Dedifferentiated amniotic fluid mesenchymal stem cell (primary cell): ENCODE results near the gene GNAT3.
A peak's percentile ranks its signal among the peaks of the same experiment; 100 is the strongest.

Source experiments
- DNase-seq: peaks from one replicate; pipeline ENCODE4 v3.0.0-alpha.2; 2016; ENCODE audit errors: extremely low spot score

Gene GNAT3

GRCh38 chr7:80511964-80512363 lies at the start of gene GNAT3:
Gene GNAT3, minus strand, starts transcription at chr7:80512064. Its CDS starts 138 bp downstream, at chr7:80511926.
- DNase-seq = no peak

DNA sequence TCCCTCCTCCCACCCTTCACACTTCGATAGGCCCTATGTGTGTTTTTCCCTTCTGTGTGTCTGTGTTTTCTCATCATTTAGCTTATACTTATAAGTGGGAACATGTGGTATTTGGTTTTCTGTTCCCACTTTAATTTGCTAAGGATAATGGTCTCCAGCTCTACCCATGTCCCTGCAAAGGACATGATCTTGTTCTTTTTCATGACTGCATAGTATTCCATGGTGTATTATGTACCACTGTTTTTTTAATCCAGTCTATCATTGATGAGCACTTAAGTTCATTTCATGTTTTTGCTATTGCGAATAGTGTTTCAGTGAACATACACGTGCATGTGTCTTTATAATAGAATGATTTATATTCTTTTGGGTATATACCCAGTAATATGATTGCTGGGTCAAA lies 46.3 kb upstream of the GNAT3 start:
- DNase-seq = no peak

- no peak for DNase-seq
These were observed 40.3 kb upstream of the GNAT3 start for GRCh38 chr7:80552031-80552694.

- no peak for DNase-seq
These were observed 38.1 kb upstream of the GNAT3 start for GRCh38 chr7:80550005-80550404.

DNA sequence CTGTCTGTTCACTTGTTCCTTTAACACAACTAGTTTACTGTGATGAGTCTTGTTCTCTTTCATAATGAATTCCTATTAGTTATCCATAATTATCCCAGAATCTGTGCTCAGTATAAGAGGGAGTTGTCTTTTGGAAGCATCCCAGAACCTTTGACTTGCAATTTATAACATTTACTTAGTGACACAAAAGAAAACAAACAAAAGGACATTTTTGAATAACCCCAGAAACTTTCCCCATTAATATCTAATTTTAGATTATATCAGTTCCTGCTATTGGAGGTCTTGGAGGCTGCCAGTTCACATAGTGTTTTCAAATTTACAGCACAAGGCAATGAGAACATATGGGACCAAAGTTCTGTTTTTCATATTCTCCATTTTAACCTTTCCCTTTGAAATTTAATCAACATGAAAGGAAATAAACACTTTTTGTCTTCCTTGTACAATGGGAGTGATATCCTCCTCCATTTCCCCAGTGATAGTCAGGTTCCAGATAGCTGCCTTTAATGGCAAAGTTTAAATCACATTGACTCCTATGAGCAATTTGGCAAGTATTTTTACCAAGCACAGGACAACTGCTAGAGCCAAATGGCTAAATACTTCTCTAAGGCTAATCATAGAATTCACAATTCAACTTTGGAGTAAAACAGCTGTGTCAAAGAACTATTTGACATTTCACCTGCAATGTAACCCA lies 37.1 kb upstream of the GNAT3 start:
- no peak for DNase-seq

GRCh38 chr7:80542398-80542797 lies 30.5 kb upstream of the GNAT3 start:
- DNase-seq = peak; percentile 88

GRCh38 chr7:80540836-80541235 lies 29.0 kb upstream of the GNAT3 start:
- no peak for DNase-seq

DNA sequence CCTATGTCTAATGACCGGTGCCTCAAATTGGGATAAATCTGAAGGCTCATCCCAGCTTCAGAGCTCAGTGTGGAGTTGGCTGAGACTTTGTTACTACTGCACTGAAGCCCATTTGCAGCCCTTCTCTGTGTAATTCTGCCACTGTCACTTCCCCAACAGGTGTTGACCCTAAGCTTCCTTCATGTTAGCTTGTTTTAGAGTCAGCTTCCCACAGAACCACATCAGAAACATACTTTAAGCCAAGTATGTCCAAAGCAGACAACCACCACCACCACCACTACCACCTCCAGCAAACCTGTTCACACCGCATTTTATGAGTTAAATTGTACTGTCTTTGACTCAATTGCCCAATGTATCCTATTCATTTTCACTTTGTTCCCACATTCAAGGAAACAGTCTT lies 25.2 kb upstream of the GNAT3 start:
- no peak for DNase-seq

DNA sequence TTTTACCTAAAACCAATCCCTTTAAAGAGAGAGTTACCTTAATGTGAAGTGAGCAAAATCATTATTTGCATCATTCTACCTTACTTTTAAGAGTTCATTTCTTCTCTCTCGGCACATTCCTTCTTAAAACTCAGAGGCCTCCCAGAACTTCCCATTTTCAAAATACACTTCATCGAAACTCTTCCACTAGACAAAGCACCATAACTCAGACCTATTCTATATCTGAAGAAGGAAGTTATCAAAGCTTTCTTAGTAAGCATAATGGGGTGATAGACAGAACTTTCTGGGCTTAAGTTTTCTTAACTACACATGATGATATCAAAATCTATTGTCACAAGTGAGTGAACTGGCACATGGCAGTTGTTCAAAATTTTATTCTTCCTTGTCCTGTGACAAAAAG lies 24.6 kb upstream of the GNAT3 start:
- DNase-seq = no peak

DNA sequence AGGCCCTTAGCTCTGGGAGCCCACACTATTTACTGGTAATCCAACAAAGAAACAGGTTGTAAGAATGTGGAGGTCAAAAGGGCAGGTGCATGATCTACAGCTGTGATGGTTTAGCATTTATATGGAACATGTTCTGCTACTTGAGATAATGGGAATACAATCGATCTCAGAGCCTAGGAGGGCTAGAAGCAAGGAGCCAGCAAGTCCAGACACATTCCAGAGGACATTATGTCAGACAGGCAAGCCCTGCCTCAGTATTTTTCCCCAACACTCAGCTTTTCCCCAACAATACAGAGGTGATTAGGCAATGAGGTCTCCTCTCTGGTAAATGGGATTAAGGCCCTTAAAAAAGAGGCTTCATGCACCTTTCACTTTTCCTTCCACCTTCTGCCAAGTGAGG lies 21.4 kb upstream of the GNAT3 start:
- no peak for DNase-seq

GRCh38 chr7:80532153-80532552 lies 20.3 kb upstream of the GNAT3 start:
- no peak for DNase-seq

- DNase-seq = no peak
These were observed 18.3 kb upstream of the GNAT3 start for GRCh38 chr7:80530136-80530535.

GRCh38 chr7:80529362-80529761 lies 17.5 kb upstream of the GNAT3 start:
- no peak for DNase-seq

DNA sequence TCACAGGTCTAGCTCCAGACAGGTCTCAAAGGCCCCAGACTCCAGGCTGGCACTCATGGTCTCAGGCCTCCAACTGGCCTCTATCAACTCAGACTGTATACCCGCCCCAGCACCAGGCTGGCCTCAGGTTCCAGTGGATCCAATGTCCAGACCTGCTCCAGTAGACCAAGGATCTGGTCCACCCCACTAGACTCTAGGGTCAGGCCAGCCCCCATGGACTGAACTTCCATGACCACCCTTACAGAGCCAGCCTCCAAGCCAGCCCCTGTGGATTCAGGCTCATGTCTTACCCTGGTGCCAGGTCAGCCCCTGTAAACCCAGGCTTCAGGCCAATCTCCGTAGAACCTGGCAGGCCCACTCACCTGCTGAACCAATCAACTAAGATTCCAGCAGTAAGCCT lies 16.8 kb upstream of the GNAT3 start:
- no peak for DNase-seq

- DNase-seq = no peak
These were observed 14.6 kb upstream of the GNAT3 start for GRCh38 chr7:80526472-80526871.

DNA sequence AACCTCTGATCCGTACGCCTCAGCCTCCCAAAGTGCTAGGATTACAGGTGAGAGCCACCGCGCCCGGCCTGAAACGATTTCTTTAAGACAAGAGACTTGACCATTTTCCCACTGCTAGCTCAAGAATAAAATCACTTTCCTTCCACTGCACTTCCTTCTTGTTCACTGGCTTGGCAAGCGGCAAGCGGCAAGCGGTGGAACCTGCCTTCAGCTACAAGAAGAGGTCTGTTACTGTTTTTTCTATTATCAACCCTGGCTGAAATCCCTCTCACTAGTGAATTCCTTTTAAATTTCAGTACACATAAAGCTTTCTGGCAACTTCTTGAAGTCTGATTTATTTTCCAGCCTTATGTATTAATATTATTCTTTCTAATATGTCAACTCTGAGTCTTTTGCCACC lies 12.8 kb upstream of the GNAT3 start:
- DNase-seq = no peak

- DNase-seq = no peak
These were observed 9.9 kb upstream of the GNAT3 start for GRCh38 chr7:80521809-80522208.

DNA sequence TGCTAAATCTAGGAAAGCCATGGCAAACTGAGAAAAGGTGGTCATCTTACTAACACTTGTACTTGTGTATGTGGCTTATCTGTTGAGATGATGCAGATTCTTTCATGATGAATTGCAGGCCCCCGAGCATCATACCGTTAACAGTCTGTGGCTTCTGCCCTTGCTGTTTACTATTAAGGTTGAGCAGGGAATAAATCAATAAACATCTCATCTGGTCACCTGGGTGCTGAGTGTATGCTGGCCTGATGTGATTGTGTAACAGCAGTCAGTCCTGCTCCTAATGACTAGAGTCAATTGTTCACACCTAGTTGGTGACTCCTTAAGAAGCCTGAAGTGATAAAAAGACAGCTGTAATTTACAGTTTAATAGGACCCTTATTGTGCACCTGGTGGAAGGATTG lies 8.3 kb upstream of the GNAT3 start:
- no peak for DNase-seq

DNA sequence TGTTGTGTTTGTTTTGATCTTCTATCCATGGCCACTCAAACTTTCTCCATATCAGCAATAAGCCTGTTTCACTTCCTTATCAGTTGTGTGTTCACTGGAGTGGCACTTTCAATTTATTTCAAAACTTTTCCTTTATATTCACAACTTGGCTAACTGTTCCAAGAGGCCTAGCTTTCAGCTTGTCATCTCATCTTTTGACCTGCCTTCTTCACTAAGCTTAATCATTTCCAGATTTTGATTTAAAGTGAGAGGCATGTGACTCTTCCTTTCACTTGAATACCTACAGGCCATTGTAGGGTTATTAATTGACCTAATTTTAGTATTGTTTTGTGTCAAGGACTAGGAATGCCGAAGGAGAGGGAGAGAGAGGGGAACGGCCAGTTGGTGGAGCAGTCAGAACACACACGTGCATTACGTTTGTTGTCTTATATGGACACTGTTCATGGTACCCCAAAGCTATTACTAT lies 5.5 kb upstream of the GNAT3 start:
- DNase-seq = no peak

GRCh38 chr7:80515298-80515697 lies 3.4 kb upstream of the GNAT3 start:
- no peak for DNase-seq

DNA sequence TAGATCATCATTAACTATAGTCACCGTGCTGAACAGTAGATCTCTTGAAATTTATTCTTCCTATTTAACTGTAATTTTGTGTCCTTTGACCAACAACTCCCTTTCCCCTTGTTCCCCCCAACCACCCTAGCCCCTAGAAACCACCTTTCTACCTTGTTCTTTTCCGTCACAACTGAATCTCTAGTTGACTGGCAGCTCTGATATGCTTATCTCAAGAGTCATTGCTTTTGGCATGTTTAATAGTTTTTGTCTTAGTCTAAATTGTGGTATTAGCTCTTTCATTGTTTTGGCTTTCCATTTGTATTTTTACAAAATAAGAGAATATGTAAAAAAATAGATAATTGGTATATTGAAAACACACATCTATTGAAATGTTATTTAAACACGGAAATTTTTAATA lies 1.8 kb downstream of the GNAT3 start:
- DNase-seq = no peak

GRCh38 chr7:80508440-80508839 lies 3.4 kb downstream of the GNAT3 start:
- DNase-seq = no peak

DNA sequence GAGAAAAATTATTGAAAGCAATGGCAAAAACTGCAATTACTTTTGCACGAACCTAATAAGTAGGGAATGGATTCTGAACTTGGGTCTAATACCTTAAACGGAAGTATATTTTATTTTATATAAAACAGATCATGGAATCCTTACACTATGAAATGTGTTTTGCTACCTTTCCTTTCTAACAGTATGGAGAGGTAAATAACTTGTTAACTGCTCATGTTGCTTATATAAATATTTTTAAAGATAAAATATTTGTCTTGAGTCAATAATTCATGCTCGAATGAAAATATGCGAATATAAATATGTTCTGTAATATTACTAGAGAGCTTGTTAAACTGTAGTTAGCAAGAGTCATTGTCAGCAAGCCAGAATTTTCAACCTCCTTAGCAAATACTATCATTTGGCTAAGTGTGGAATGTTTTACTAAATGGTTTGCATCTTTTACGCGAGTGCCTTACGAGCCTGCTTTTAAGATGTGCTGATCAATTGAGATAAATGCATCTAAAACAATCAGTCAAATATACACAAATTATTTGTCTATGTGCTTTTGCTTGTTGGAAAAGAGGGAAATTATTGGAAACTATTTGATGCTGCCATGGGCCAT lies 5.9 kb downstream of the GNAT3 start:
- no peak for DNase-seq
